Hepatocyte (in vitro differentiated cells): ENCODE data around the gene PPM1G. TPM values are rescaled to one million over a fixed set of nuclear protein-coding genes. Genes with fewer than 3 reads are reported as not detected.

ENCODE experiments used
- DNase-seq: peaks from one replicate; pipeline ENCODE4 v3.0.0-alpha.2; 2016; ENCODE audit warnings: low spot score
- H2AFZ ChIP-seq: fragments of 200-600 bp; sonication (generic); 2 replicates; pipeline ENCODE4 v1.6.0; 2016; ENCODE audit warnings: antibody characterized with exemption, mild to moderate bottlenecking
- H3K27ac ChIP-seq: fragments of 200-600 bp; sonication (generic); 2 replicates; pipeline ENCODE4 v1.5.1; 2016; ENCODE audit warnings: mild to moderate bottlenecking
- H3K27me3 ChIP-seq: fragments of 200-600 bp; sonication (generic); 2 replicates; pipeline ENCODE4 v1.6.1; 2016
- H3K36me3 ChIP-seq: fragments of 200-600 bp; sonication (generic); replicated peaks from 2 replicates; pipeline ENCODE4 v1.5.1; 2016; ENCODE audit warnings: low read depth; ENCODE audit not compliant: insufficient read depth
- H3K4me1 ChIP-seq: fragments of 200-600 bp; sonication (generic); 2 replicates; pipeline ENCODE4 v1.5.1; 2016; ENCODE audit warnings: mild to moderate bottlenecking, moderate library complexity; ENCODE audit not compliant: insufficient read depth
- H3K4me2 ChIP-seq: fragments of 200-600 bp; sonication (generic); 2 replicates; pipeline ENCODE4 v1.6.0; 2016
- H3K4me3 ChIP-seq: fragments of 200-600 bp; sonication (generic); 2 replicates; pipeline ENCODE4 v1.5.1; 2016; ENCODE audit warnings: mild to moderate bottlenecking
- H3K79me2 ChIP-seq: fragments of 200-600 bp; sonication (generic); 2 replicates; pipeline ENCODE4 v1.6.0; 2017; ENCODE audit warnings: mild to moderate bottlenecking
- H3K9me2 ChIP-seq: fragments of 200-600 bp; sonication (generic); replicated peaks from 2 replicates; pipeline ENCODE4 v1.6.0; 2017; ENCODE audit warnings: mild to moderate bottlenecking; ENCODE audit not compliant: insufficient read depth
- H3K9me3 ChIP-seq: fragments of 200-600 bp; sonication (generic); 2 replicates; pipeline ENCODE4 v1.5.1; 2016; ENCODE audit warnings: low read depth, mild to moderate bottlenecking
- H4K20me1 ChIP-seq: fragments of 200-600 bp; sonication (generic); 2 replicates; pipeline ENCODE4 v1.6.0; 2016; ENCODE audit warnings: mild to moderate bottlenecking; ENCODE audit not compliant: insufficient read depth, poor library complexity, severe bottlenecking
- EZH2 ChIP-seq: fragments of 200-600 bp; sonication (generic); IDR thresholded peaks from 2 replicates; pipeline ENCODE4 v1.6.1; 2016; ENCODE audit warnings: antibody characterized with exemption, mild to moderate bottlenecking, borderline replicate concordance
- EZH2phosphoT487 ChIP-seq: fragments of 200-600 bp; sonication (generic); IDR thresholded peaks from one replicate; pipeline ENCODE4 v1.6.1; 2018; ENCODE audit warnings: antibody characterized with exemption, mild to moderate bottlenecking, low read depth, moderate library complexity; ENCODE audit not compliant: unreplicated experiment, severe bottlenecking
- WGBS: methylation state at CpG from one replicate; pipeline ENCODE4 v1.1.6; 2016; ENCODE audit warnings: low lambda C conversion rate; ENCODE audit errors: missing lambda C conversion rate; 5-methylcytosine and 5-hydroxymethylcytosine counted together
- polyA plus RNA-seq: library from polyadenylated mRNA; unstranded; fragments of >200 nt; fragmentation: Nextera tagmentation; extraction: Ambion mirVana; gene quantifications from 2 replicates; pipeline ENCODE4 v1.2.1, GENCODE V29; 2016
- total RNA-seq: library from RNA; depleted of rRNA; stranded (reverse); fragments of >200 nt; gene quantifications from 2 replicates; pipeline ENCODE4 v1.2.3, GENCODE V29; 2014
- TF ChIP-seq, protein P1 (sequence below): fragments of 200-600 bp; sonication (generic); IDR thresholded peaks from 2 replicates; pipeline ENCODE4 v1.5.1; 2016; ENCODE audit warnings: antibody characterized with exemption, mild to moderate bottlenecking; ENCODE audit not compliant: poor library complexity

Gene PPM1G
- total and polyA plus RNA-seq, 2 experiments from 2014 or later, result 60.6 to 65.7 TPM

DNA sequence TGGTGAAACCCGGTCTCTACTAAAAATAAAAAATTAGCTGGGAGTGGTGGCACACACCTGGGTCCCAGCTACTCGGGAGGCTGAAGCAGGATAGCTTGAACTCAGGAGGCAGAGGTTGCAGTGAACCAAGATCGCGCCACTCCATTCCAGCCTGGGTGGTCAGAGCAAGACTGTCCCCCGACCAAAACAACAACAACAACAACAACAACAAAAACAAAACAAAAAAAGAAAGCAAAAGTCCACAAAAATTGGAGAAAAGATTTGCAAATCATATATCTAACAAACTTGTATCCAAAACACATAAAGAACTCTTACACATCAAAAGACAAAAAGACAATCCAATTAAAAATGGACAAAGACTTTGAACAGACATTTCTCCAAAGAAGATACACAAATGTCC, 10.4 kb downstream of the PPM1G start:
- peaks cover 32% of the 10 kb centered on the region for H4K20me1 ChIP-seq
- no peaks in the 10 kb centered on the region for H3K4me1 ChIP-seq

DNA sequence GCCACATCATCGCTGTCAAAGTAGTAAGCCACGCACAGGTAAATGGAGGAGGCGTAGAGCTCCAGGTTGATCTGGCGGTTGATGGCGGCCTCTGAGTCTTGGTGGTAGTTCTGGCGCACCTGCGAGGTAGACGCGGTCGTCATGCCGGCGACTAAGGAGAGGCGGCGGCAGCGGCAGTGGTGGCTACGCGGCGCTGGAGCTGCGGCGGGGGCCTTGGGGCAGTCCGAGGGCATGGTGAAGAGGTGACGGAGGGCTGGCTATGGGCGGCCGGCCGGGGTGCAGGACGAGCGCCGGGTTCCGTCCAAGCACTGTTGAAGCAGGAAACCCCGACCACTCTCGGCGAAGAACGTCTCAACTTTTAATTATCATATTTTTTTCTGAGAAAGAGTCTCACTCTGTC, 16.2 kb downstream of the PPM1G start:
- H3K4me1 ChIP-seq, result no peaks in the 10 kb centered on the region
- no peaks in the 10 kb centered on the region for H3K27me3 ChIP-seq
- H2AFZ ChIP-seq, result no peak overlapping the region
- TF ChIP-seq EZH2phosphoT487, result no peak
- TF ChIP-seq, protein P1, sequence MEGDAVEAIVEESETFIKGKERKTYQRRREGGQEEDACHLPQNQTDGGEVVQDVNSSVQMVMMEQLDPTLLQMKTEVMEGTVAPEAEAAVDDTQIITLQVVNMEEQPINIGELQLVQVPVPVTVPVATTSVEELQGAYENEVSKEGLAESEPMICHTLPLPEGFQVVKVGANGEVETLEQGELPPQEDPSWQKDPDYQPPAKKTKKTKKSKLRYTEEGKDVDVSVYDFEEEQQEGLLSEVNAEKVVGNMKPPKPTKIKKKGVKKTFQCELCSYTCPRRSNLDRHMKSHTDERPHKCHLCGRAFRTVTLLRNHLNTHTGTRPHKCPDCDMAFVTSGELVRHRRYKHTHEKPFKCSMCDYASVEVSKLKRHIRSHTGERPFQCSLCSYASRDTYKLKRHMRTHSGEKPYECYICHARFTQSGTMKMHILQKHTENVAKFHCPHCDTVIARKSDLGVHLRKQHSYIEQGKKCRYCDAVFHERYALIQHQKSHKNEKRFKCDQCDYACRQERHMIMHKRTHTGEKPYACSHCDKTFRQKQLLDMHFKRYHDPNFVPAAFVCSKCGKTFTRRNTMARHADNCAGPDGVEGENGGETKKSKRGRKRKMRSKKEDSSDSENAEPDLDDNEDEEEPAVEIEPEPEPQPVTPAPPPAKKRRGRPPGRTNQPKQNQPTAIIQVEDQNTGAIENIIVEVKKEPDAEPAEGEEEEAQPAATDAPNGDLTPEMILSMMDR, result no peak
- TF ChIP-seq EZH2, result no peak
- no peak overlapping the region for H3K4me2 ChIP-seq
- no peak for DNase-seq
- H4K20me1 ChIP-seq, result peaks cover 12% of the 10 kb centered on the region
- WGBS, result 99% methylated on average over 33 of the region's 33 CpGs
- H3K36me3 ChIP-seq, result no peaks in the 10 kb centered on the region
- H3K9me3 ChIP-seq, result no peaks in the 10 kb centered on the region
- H3K27ac ChIP-seq, result no peak overlapping the region
- H3K4me3 ChIP-seq, result no peak overlapping the region
- peaks cover 96% of the 10 kb centered on the region for H3K79me2 ChIP-seq
- H3K9me2 ChIP-seq, result no peaks in the 10 kb centered on the region

More for the DNA sequence above, 10.4 kb downstream of the PPM1G start:
- H3K9me2 ChIP-seq, result no peaks in the 10 kb centered on the region
- H3K27me3 ChIP-seq, result no peaks in the 10 kb centered on the region
- TF ChIP-seq EZH2phosphoT487, result no peak
- no peak for TF ChIP-seq EZH2
- TF ChIP-seq, protein P1, result no peak
- no peak overlapping the region for H3K4me3 ChIP-seq
- H3K9me3 ChIP-seq, result no peaks in the 10 kb centered on the region
- no peak overlapping the region for H3K27ac ChIP-seq
- peaks cover 100% of the 10 kb centered on the region for H3K79me2 ChIP-seq
- H3K4me2 ChIP-seq, result no peak overlapping the region
- H2AFZ ChIP-seq, result no peak overlapping the region
- H3K36me3 ChIP-seq, result no peaks in the 10 kb centered on the region
- no peak for DNase-seq
- WGBS, result 95% methylated on average over 5 of the region's 5 CpGs

DNA sequence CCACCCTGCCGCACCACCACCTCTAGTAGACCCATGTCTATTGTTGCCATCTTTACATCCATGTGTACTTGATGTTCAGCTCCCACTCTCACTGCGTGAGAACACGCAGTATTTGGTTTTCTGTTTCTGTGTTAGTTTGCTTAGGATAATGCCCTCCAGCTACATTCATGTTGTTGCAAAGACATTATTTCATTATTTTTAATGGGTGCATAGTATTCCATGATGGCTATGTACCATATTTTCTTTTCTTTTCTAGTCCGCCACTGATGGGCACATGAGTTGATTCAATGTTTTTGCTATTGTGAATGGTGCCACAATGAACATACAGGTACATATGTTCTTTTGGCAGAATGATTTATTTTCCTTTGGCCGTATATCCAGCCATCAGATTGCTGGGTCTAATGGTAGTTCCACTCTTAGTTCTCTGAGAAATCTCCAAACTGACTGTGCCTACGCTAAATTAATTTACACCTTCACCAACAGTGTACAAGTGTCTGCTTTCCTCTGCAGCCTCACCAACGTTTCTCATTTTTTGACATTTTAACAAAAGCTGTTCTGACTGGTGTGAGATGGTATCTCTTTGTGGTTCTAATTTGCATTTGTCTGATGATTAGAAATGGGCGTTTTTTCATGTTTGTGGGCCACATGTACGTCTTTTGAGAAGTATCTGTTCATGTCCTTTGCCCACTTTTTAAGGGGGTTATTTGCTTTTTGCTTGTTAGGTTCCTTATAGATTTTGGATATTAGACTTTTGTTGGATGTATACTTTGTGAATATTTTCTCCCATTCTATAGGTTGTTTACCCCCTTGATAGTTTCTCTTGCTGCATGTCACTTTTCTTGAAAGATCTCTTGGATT, 18.3 kb downstream of the PPM1G start:
- H3K4me3 ChIP-seq, result no peak overlapping the region
- no peaks in the 10 kb centered on the region for H3K36me3 ChIP-seq
- H3K79me2 ChIP-seq, result peaks cover 85% of the 10 kb centered on the region
- TF ChIP-seq EZH2phosphoT487 (no peak), EZH2 (no peak)
- TF ChIP-seq, protein P1, result no peak
- H3K27me3 ChIP-seq, result no peaks in the 10 kb centered on the region
- peaks cover 4% of the 10 kb centered on the region for H4K20me1 ChIP-seq
- no peaks in the 10 kb centered on the region for H3K9me3 ChIP-seq
- no peak for DNase-seq
- no peaks in the 10 kb centered on the region for H3K9me2 ChIP-seq
- whole genome bisulfite sequencing, result 97% methylated on average over 9 of the region's 9 CpGs
- H3K27ac ChIP-seq, result no peak overlapping the region
- H2AFZ ChIP-seq, result no peak overlapping the region
- H3K4me2 ChIP-seq, result no peak overlapping the region
- H3K4me1 ChIP-seq, result no peaks in the 10 kb centered on the region
